OCI-LY1 (cell line): ENCODE data around the gene CEP152.

ENCODE experiments used
- H2AFZ ChIP-seq: fragments of 200-600 bp; sonication (generic), shearing (Covaris generic); 2 replicates; pipeline ENCODE4 v1.6.0; 2014; ENCODE audit warnings: antibody characterized with exemption, mild to moderate bottlenecking, low read length
- H3F3A ChIP-seq: fragments of 200-600 bp; sonication (generic), shearing (Covaris generic); 2 replicates; pipeline ENCODE4 v1.6.0; 2014; ENCODE audit warnings: mild to moderate bottlenecking, antibody characterized with exemption, low read length, moderate library complexity; ENCODE audit not compliant: insufficient read depth
- H3K27ac ChIP-seq: fragments of 200-600 bp; sonication (generic); 2 replicates; pipeline ENCODE4 v1.5.1; 2014; ENCODE audit warnings: low read length, mixed run types, mild to moderate bottlenecking, low read depth; ENCODE audit not compliant: poor library complexity, severe bottlenecking
- H3K27me3 ChIP-seq: fragments of 200-600 bp; sonication (generic); 2 replicates; pipeline ENCODE4 v1.6.0; 2014; ENCODE audit warnings: antibody characterized with exemption, mild to moderate bottlenecking, low read length, moderate library complexity; ENCODE audit not compliant: insufficient read depth
- H3K36me3 ChIP-seq: fragments of 200-600 bp; sonication (generic); 2 replicates; pipeline ENCODE4 v1.6.1; 2014; ENCODE audit warnings: mild to moderate bottlenecking, antibody characterized with exemption, low read length, moderate library complexity, mixed read lengths; ENCODE audit not compliant: insufficient read depth
- H3K4me1 ChIP-seq: fragments of 200-600 bp; sonication (generic); 2 replicates; pipeline ENCODE4 v1.5.1; 2014; ENCODE audit warnings: mild to moderate bottlenecking, low read length, moderate library complexity; ENCODE audit not compliant: insufficient read depth, severe bottlenecking
- H3K4me2 ChIP-seq: fragments of 200-600 bp; sonication (generic), shearing (Covaris generic); 2 replicates; pipeline ENCODE4 v1.6.1; 2014; ENCODE audit warnings: low read length
- H3K4me3 ChIP-seq: fragments of 200-600 bp; sonication (generic); 2 replicates; pipeline ENCODE4 v1.5.1; 2014; ENCODE audit warnings: low read length, low read depth, mild to moderate bottlenecking, mixed read lengths; ENCODE audit not compliant: poor library complexity, severe bottlenecking
- H3K79me2 ChIP-seq: fragments of 200-600 bp; shearing (Covaris generic); 2 replicates; pipeline ENCODE4 v1.6.1; 2016; ENCODE audit warnings: mixed run types, low read length, mixed read lengths; ENCODE audit not compliant: insufficient read depth
- H3K9ac ChIP-seq: fragments of 200-600 bp; sonication (generic), shearing (Covaris generic); 2 replicates; pipeline ENCODE4 v1.6.1; 2014; ENCODE audit warnings: mild to moderate bottlenecking, low read length, mixed read lengths
- H3K9me2 ChIP-seq: fragments of 200-600 bp; sonication (generic), shearing (Covaris generic); 2 replicates; pipeline ENCODE4 v1.6.1; 2014; ENCODE audit warnings: low read depth, mild to moderate bottlenecking, low read length, mixed read lengths
- H3K9me3 ChIP-seq: fragments of 200-600 bp; shearing (Covaris generic); 2 replicates; pipeline ENCODE4 v1.6.1; 2014; ENCODE audit warnings: low read length, mixed read lengths
- H4K20me1 ChIP-seq: fragments of 200-600 bp; sonication (generic), shearing (Covaris generic); 2 replicates; pipeline ENCODE4 v1.6.0; 2016; ENCODE audit warnings: mild to moderate bottlenecking, low read length; ENCODE audit not compliant: insufficient read depth
- CTCF ChIP-seq: fragments of 200-600 bp; sonication (generic), shearing (Covaris generic); IDR thresholded peaks from 2 replicates; pipeline ENCODE4 v1.5.1; 2017; ENCODE audit warnings: mild to moderate bottlenecking, antibody characterized with exemption, low read length, moderate library complexity, mixed read lengths
- EZH2 ChIP-seq: fragments of 200-600 bp; sonication (generic), shearing (Covaris generic); IDR thresholded peaks from 2 replicates; pipeline ENCODE4 v1.8.0; 2017; ENCODE audit warnings: borderline replicate concordance, mixed run types, mild to moderate bottlenecking, antibody characterized with exemption, low read length, moderate library complexity, mixed read lengths

The CEP152 gene

GRCh38 chr15:48781017-48781416, 29.9 kb downstream of the CEP152 start:
- Histone ChIP-seq H3K4me2 (no peak overlapping the region), H3K4me3 (no peak overlapping the region), H3K27me3 (no peaks in the 10 kb centered on the region), H3K27ac (no peak overlapping the region), H3K9me3 (no peaks in the 10 kb centered on the region), H4K20me1 (no peaks in the 10 kb centered on the region), H3K4me1 (no peaks in the 10 kb centered on the region), H3K9me2 (no peaks in the 10 kb centered on the region), H3K36me3 (peaks cover 81% of the 10 kb centered on the region), H2AFZ (no peak overlapping the region), H3K79me2 (no peaks in the 10 kb centered on the region), H3F3A (no peaks in the 10 kb centered on the region), H3K9ac (no peak overlapping the region)
- no peak for TF ChIP-seq CTCF

- H3F3A ChIP-seq = no peaks in the 10 kb centered on the region
- H3K36me3 ChIP-seq = peaks cover 69% of the 10 kb centered on the region
- H3K9me2 ChIP-seq = no peaks in the 10 kb centered on the region
- no peak overlapping the region for H3K4me3 ChIP-seq
- no peak overlapping the region for H3K9ac ChIP-seq
- H3K27me3 ChIP-seq = no peaks in the 10 kb centered on the region
- no peak overlapping the region for H2AFZ ChIP-seq
- H3K27ac ChIP-seq = no peak overlapping the region
- no peaks in the 10 kb centered on the region for H3K79me2 ChIP-seq
- no peaks in the 10 kb centered on the region for H3K4me1 ChIP-seq
- no peak overlapping the region for H3K4me2 ChIP-seq
- no peaks in the 10 kb centered on the region for H4K20me1 ChIP-seq
- no peaks in the 10 kb centered on the region for H3K9me3 ChIP-seq
- no peak for TF ChIP-seq CTCF
- TF ChIP-seq EZH2 = no peak
These were observed 32.5 kb downstream of the CEP152 start for GRCh38 chr15:48778331-48778730.

- Histone ChIP-seq H3K79me2 (no peaks in the 10 kb centered on the region), H3K9ac (no peak overlapping the region), H3K4me3 (no peak overlapping the region), H3K9me2 (no peaks in the 10 kb centered on the region), H3K4me1 (no peaks in the 10 kb centered on the region), H3K4me2 (no peak overlapping the region), H4K20me1 (no peaks in the 10 kb centered on the region), H3K27ac (no peak overlapping the region), H3K36me3 (peaks cover 70% of the 10 kb centered on the region), H3K27me3 (no peaks in the 10 kb centered on the region), H2AFZ (no peak overlapping the region), H3F3A (no peaks in the 10 kb centered on the region), H3K9me3 (no peaks in the 10 kb centered on the region)
- TF ChIP-seq CTCF (no peak), EZH2 (no peak)
These were observed 33.1 kb downstream of the CEP152 start for GRCh38 chr15:48777645-48778330.
